C4-2B (cell line): ENCODE results near the gene IBA57.

ENCODE experiments used
- H3K27ac ChIP-seq: fragments of 450-650 bp; 2 replicates; pipeline ENCODE4 v1.5.1; 2017
- CTCF ChIP-seq: fragments of 450-650 bp; conservative IDR thresholded peaks from 2 replicates; pipeline ENCODE4 v1.5.1; 2017; ENCODE audit warnings: mild to moderate bottlenecking
- ZFX ChIP-seq: fragments of 450-650 bp; IDR thresholded peaks from 2 replicates; pipeline ENCODE4 v1.6.1; 2017

Gene IBA57

DNA sequence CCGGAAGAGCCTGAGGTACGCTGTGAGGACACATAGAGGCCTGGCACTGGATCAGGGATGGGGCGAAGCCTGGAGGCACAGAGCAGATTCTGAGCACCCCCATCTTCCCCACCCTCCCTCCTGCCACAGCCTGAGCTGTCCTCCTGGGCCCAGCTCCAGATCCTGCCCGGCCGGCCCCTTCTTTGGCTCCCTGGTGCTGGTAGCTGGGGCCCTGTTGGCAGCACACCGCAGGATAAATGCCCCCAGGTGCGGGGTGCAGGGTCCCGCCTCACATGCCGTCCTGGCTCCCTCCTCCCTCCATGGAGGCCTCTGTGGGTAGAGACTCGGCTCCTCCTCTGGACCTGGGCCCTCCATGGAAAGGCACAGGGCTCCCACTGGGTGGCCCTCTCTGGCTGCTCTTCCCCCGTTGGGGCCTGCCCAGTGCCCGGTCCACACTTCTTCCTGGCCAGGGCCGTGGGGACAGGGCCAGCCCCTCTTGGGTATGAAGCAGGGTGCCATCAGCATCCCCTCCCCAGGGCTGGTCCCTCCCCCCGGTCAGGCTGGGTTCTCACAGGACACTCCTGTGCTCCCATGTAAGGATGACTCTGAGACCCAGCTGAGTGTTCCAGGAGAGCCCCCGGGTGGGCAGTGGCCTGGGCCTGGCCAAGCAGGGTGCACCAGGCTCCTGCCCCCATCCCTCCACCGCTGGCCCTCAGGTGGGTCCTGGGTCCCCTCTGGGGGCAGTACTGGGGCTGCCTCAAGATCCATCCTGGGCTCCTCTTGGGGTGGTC lies 41.2 kb downstream of the IBA57 start:
- no peak overlapping the region for H3K27ac ChIP-seq
- no peak for TF ChIP-seq CTCF
- TF ChIP-seq ZFX = no peak

DNA sequence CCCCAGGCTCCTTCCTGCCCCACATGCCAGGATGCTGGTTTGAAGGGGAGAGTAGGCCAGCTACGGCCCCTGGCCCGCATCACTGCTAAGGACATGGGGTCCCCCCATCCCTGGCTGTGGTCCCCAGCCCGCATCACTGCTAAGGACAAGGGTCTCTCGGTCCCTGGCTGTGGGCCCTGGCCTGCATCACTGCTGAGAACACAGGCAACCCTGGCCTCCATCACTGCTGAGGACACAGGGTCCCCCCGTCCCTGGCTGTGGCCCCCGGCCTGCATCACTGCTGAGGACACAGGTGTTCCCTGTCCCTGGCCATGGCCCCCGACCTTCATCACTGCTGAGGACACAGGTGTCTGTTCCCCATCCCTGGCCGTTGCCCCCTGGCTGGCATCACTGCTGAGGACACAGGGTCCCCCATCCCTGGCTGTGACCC lies 41.8 kb downstream of the IBA57 start:
- no peak for TF ChIP-seq CTCF
- TF ChIP-seq ZFX = no peak
- H3K27ac ChIP-seq = no peak overlapping the region

GRCh38 chr1:228207851-228208821 lies 42.5 kb downstream of the IBA57 start, which contains the start of gene OBSCN:
OBSCN (plus strand) TSS chr1:228208044; CDS start chr1:228211784, 3,740 bp downstream.
- TF ChIP-seq CTCF = no peak
- TF ChIP-seq ZFX = no peak
- H3K27ac ChIP-seq = no peak within 1 kb of the TSS

DNA sequence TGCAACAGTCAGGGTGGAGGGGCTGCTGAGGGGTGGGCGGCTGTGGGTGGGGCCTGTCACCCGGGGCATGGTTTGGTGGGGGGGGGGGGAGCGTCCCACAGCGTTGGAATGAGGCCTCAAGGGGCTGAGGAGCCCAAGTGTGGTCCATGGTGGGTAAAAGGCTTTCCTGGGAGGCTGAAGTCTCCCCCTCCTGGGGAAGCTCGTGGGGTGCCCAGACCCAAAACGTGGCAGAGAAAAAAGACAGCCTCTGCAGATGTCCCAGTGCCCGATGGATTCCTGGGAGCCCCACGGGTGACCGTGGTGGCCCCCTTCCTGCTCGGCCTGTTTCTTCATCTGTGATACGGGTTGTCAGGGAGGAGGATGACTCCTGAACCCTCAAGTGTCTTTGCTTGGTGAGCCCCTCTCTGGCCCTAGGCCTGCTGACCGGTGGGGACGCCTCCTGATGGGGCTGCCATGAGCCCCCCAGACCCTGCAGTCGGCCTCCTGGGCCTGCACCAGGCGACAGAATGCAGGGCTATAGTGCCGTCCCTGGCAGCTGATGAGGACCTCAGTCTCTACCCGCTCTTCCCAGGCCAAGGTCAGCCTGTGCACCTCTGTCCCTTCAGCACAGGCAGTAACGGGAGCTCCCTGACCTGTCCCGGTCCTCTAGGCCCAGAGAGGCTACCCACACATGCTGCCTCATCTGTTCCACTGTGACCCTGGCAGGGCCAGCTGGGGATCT lies 43.4 kb downstream of the IBA57 start:
- TF ChIP-seq CTCF (no peak), ZFX (no peak)

GRCh38 chr1:228209657-228210056 lies 44.1 kb downstream of the IBA57 start:
- no peak overlapping the region for H3K27ac ChIP-seq
- TF ChIP-seq ZFX (no peak), CTCF (no peak)

More for the DNA sequence above, 43.4 kb downstream of the IBA57 start:
- H3K27ac ChIP-seq = no peak overlapping the region

GRCh38 chr1:228210076-228210651 lies 44.6 kb downstream of the IBA57 start:
- TF ChIP-seq ZFX (no peak), CTCF (no peak)
- H3K27ac ChIP-seq = no peak overlapping the region
